ENCODE measurements around the gene RAD51B.
A peak's percentile ranks its signal among the peaks of the same experiment; 100 is the strongest.

Gene RAD51B

DNA sequence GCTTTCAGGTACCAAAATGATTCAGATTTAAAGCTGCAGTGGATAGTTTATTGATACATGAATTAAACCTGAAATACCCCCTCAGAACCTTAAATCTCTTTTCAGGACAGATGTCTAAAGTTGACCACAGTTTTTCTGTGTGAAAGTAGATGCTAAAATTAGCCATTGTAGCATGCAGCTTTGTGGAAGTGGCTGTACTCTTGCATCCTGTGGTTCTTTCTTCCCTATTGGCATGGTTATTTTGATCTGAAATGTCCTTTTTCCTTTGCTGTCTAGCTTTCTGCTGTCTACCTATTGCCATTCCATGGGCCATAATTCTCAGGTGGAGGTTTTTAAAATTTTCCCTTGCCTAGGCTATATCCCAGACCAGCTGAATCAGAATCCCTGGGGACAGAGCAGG, 517.7 kb downstream of the RAD51B start:
- FAIRE-seq (peak; percentile 77), DNase-seq (ENCODE audit: insufficient read length, low spot score) (no peak)
- TF ChIP-seq PAX5 (IDR thresholded peaks at IDR 0.05; ENCODE audit: insufficient read depth, low read length, severe bottlenecking): no peak
- no peak for TF ChIP-seq POLR2AphosphoS5 (IDR thresholded peaks at IDR 0.05; ENCODE audit: low read depth, low read length)
- TF ChIP-seq POLR2A (IDR thresholded peaks at IDR 0.05; ENCODE audit: low read depth, low read length): no peak
- no peak for TF ChIP-seq POU2F2 (IDR thresholded peaks at IDR 0.05; ENCODE audit: low read depth, low read length)
- no peak for TF ChIP-seq TAF1 (IDR thresholded peaks at IDR 0.05; ENCODE audit: low read depth, low read length)
- peak; percentile 42; the same call in 1 of the 2 replicates for TF ChIP-seq SPI1 (IDR thresholded peaks at IDR 0.05; ENCODE audit: low read depth, low read length)

DNA sequence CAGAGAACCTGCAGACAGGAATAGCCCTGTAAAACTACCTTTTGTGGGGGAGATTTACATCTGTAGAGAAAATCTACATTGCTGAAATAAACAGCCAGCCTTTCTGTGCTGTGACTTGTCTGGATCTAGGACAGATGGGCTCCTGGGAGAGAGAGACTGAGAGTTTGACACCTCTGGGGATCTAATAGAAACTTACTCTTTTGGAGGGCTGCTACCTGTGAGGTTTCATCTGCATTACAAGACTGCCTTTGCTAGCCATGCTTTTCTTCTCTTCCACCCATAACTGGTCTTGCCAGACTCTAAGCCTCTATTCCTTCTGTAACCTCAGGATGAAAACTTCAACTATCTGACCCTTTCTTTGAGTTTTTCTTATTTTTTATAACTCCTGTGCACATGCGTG, 520.7 kb downstream of the RAD51B start:
- peak; percentile 28 for FAIRE-seq

GRCh38 chr14:68341411-68342212, 522.0 kb downstream of the RAD51B start:
- TF ChIP-seq SPI1 (IDR thresholded peaks at IDR 0.05; ENCODE audit: low read depth, low read length) (peak; percentile 35; the same call in 1 of the 2 replicates), POU2F2 (IDR thresholded peaks at IDR 0.05; ENCODE audit: low read depth, low read length) (no peak)
- FAIRE-seq: peak; percentile 48
- no peak for DNase-seq (ENCODE audit: insufficient read length, low spot score)

More for the DNA sequence above, 520.7 kb downstream of the RAD51B start:
- TF ChIP-seq POU2F2 (IDR thresholded peaks at IDR 0.05; ENCODE audit: low read depth, low read length) (no peak), POLR2A (IDR thresholded peaks at IDR 0.05; ENCODE audit: low read depth, low read length) (no peak), SPI1 (IDR thresholded peaks at IDR 0.05; ENCODE audit: low read depth, low read length) (no peak), POLR2AphosphoS5 (IDR thresholded peaks at IDR 0.05; ENCODE audit: low read depth, low read length) (no peak), PAX5 (IDR thresholded peaks at IDR 0.05; ENCODE audit: insufficient read depth, low read length, severe bottlenecking) (no peak), TAF1 (IDR thresholded peaks at IDR 0.05; ENCODE audit: low read depth, low read length) (no peak)
- no peak for DNase-seq (ENCODE audit: insufficient read length, low spot score)

DNA sequence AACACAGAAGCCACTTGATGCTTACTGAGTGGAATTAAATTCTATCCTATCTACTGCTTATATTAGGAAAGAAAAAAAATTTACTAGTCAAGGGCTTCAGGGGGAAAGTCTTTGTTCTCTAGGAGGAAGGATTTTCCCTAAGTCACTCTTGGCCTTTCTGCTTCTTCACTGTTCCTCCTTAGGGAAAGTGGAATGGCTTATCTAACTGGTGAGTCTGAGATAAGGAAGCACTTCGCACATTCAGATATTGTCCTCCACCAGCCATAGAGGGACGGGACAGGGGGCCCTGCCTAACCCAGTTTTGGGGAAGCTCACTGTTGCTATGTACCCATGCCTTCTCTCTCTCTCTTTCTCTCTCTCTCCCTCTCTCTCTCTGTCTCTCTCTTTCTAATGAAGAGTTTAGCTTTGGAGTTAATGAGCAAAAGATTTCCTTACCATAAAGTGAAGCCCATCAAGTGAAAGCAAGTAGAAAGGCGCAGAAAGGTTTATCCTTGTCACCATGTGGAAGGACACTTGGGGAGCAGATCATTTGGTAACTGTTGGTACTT, 522.7 kb downstream of the RAD51B start:
- peak; percentile 80 for FAIRE-seq
- TF ChIP-seq PAX5 (IDR thresholded peaks at IDR 0.05; ENCODE audit: insufficient read depth, low read length, severe bottlenecking) (no peak), POLR2A (IDR thresholded peaks at IDR 0.05; ENCODE audit: low read depth, low read length) (no peak), SPI1 (IDR thresholded peaks at IDR 0.05; ENCODE audit: low read depth, low read length) (no peak), TAF1 (IDR thresholded peaks at IDR 0.05; ENCODE audit: low read depth, low read length) (no peak), POU2F2 (IDR thresholded peaks at IDR 0.05; ENCODE audit: low read depth, low read length) (no peak), POLR2AphosphoS5 (IDR thresholded peaks at IDR 0.05; ENCODE audit: low read depth, low read length) (no peak)
- DNase-seq (ENCODE audit: insufficient read length, low spot score): no peak

DNA sequence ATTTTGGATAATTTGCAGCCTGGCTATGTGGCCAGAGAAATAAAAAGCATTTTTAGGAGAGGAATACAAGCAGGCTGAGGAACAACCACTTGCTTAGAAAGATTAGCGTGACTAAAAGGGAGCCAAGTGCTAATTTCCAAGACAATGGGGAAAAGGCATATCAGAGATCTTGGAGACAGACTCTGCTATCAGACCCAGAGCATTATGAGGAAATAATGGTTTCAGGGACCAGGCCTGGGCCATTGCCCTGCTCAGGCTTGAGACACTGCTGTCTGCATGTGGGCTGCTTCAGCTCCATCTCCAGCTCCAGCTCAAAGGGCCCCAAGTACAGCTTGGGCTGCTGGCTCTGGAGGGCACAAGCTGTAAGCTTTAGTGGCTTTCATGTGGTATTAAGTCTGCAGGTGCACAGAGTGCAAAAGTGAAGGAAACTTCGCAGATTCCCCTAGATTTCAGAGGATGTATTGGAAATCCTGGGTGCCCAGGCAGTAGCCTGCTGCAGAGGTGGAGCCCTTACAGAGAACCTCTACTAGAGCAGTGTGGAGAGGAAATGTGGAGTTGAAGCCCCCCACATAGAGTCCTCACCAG, 524.0 kb downstream of the RAD51B start:
- TF ChIP-seq TAF1 (IDR thresholded peaks at IDR 0.05; ENCODE audit: low read depth, low read length): no peak
- TF ChIP-seq SPI1 (IDR thresholded peaks at IDR 0.05; ENCODE audit: low read depth, low read length): no peak
- TF ChIP-seq POU2F2 (IDR thresholded peaks at IDR 0.05; ENCODE audit: low read depth, low read length): no peak
- no peak for TF ChIP-seq POLR2AphosphoS5 (IDR thresholded peaks at IDR 0.05; ENCODE audit: low read depth, low read length)
- TF ChIP-seq PAX5 (IDR thresholded peaks at IDR 0.05; ENCODE audit: insufficient read depth, low read length, severe bottlenecking): no peak
- TF ChIP-seq POLR2A (IDR thresholded peaks at IDR 0.05; ENCODE audit: low read depth, low read length): no peak
- no peak for DNase-seq (ENCODE audit: insufficient read length, low spot score)

GRCh38 chr14:68345738-68346137, 526.2 kb downstream of the RAD51B start:
- no peak for FAIRE-seq
- DNase-seq (ENCODE audit: insufficient read length, low spot score): no peak
- no peak for TF ChIP-seq POU2F2 (IDR thresholded peaks at IDR 0.05; ENCODE audit: low read depth, low read length)
- TF ChIP-seq SPI1 (IDR thresholded peaks at IDR 0.05; ENCODE audit: low read depth, low read length): no peak
- no peak for TF ChIP-seq POLR2A (IDR thresholded peaks at IDR 0.05; ENCODE audit: low read depth, low read length)
- TF ChIP-seq POLR2AphosphoS5 (IDR thresholded peaks at IDR 0.05; ENCODE audit: low read depth, low read length): no peak
- TF ChIP-seq PAX5 (IDR thresholded peaks at IDR 0.05; ENCODE audit: insufficient read depth, low read length, severe bottlenecking): no peak
- TF ChIP-seq TAF1 (IDR thresholded peaks at IDR 0.05; ENCODE audit: low read depth, low read length): no peak

More for the DNA sequence above, 524.0 kb downstream of the RAD51B start:
- FAIRE-seq: peak; percentile 13

DNA sequence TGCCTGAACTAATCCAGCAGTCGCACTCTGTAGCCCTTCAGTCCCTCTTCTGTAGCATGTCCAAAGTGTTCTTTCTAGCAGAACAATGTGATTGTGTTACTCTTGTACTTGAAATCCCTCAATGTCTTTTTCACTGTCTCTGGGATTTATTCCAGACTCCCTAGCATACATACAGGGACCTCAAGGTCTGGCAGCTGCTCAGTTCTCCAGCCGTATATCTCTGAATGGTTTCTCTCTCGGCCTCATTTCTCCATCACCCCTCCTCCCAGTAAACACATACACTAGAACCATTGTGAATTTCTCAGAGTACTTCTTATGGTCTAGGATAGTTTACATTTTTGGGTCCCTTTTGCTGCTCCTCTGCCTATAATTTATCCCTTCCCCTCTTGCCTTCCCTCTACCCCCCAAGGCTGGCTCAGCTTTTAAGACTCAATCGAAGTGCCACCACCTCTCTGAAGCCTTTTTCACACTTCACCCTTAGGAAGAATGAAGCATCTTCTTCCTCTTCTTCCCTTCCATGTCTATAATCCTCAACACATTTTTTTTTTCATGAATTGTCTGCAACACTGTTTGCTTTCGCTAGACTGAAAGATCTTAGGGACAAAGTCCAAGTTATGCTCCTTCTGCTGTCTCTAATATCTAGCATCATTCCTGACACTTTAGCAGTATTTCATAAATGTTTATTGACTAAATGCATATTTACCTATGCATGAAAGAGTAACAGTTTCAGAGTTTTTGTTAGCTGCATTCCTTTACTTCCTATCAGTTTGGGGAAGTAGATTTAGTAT, 527.2 kb downstream of the RAD51B start:
- FAIRE-seq (no peak), DNase-seq (ENCODE audit: insufficient read length, low spot score) (no peak)
- TF ChIP-seq POLR2A (IDR thresholded peaks at IDR 0.05; ENCODE audit: low read depth, low read length) (no peak), PAX5 (IDR thresholded peaks at IDR 0.05; ENCODE audit: insufficient read depth, low read length, severe bottlenecking) (no peak), TAF1 (IDR thresholded peaks at IDR 0.05; ENCODE audit: low read depth, low read length) (no peak), POU2F2 (IDR thresholded peaks at IDR 0.05; ENCODE audit: low read depth, low read length) (no peak), SPI1 (IDR thresholded peaks at IDR 0.05; ENCODE audit: low read depth, low read length) (no peak), POLR2AphosphoS5 (IDR thresholded peaks at IDR 0.05; ENCODE audit: low read depth, low read length) (no peak)

GRCh38 chr14:68349900-68350629, 530.5 kb downstream of the RAD51B start:
- FAIRE-seq: no peak
- DNase-seq (ENCODE audit: insufficient read length, low spot score): no peak
- TF ChIP-seq POU2F2 (IDR thresholded peaks at IDR 0.05; ENCODE audit: low read depth, low read length) (no peak), POLR2A (IDR thresholded peaks at IDR 0.05; ENCODE audit: low read depth, low read length) (no peak), SPI1 (IDR thresholded peaks at IDR 0.05; ENCODE audit: low read depth, low read length) (no peak), POLR2AphosphoS5 (IDR thresholded peaks at IDR 0.05; ENCODE audit: low read depth, low read length) (no peak), PAX5 (IDR thresholded peaks at IDR 0.05; ENCODE audit: insufficient read depth, low read length, severe bottlenecking) (no peak), TAF1 (IDR thresholded peaks at IDR 0.05; ENCODE audit: low read depth, low read length) (no peak)

All from GM12891 (cell line).